ENCODE measurements around the gene CCDC85B.

The CCDC85B gene

GRCh38 chr11:65903715-65904114, 13.2 kb downstream of the CCDC85B start:
- no peak for DNase-seq

DNA sequence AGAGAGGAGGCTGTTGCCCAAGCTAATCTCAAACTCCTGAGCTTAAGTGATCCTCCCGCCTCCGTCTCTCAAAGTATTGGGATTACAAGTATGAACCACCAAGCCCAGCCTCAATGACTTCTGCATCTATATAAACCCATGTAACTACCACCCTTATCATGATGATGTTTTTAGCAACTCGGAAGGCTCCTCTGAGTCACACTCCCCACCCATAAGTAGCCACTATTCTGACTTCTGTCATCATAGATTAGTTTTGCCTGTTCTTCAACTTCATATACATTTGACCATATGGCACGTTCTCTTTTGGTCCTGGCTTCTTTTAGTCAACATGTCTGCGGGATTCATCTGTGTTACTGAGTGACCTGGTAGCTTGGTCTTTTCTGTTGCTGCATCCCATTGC, 16.1 kb downstream of the CCDC85B start:
- DNase-seq: no peak

DNA sequence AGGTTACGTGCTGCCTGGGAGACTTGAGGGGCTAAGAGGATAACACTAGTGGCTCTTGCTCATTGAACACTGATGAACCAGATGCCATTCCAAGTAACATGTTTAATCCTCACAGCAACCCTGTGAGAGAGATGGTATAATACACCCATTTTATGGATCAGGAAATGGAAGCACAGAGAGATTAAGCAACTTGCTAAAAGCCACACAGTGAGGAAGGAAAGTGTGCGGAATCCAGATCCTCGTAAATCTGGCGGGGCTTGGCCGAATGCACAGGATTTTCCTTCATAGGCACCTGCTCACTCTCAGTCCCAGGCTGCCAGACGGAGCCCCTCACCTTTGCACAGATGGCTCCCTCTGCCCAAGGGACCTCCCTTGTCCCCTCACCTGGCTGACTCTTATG, 17.4 kb downstream of the CCDC85B start:
- no peak for DNase-seq

DNA sequence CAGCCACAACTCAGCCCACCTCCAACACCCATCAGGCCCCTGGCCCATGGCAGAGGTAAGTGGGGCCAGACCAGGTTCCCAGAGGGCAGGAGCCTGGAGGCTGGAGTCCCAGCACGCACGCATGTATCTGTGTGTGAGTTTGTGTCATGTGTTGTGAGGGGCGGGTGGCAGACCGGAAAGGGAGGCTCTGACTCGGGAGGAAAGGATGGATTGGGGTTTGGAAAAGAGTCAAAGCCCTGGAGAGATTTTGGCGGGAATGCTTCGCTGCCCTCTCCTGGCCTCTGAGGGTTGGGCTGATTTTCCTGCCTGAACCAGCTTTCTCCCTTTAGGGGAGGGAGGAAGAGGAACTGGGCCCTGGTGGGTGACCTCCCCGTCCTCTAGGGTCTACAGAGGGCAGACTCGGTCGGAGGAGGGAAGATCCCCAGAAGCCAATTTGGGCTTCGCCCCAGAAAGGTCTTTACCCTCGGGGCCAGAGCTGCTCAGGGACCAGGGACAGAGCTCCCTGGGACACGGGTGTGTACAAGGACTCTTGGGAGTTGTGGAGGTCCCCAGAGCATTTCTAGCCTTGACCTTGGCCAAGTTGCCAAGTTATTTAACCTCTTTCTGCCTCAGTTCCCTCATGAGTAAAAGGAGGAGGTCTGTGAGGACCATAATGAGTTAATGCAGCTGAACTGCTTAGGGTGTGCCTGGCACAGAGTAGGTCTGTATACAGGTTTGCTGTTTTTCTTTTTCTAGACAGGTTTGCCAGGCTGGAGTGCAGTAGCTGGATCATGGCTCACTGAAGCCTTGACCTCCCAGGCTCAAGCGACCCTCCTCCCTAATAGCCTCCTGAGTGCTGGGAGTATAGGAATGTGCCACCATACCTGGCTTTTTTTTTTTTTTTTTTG, 21.5 kb downstream of the CCDC85B start:
- DNase-seq: no peak

DNA sequence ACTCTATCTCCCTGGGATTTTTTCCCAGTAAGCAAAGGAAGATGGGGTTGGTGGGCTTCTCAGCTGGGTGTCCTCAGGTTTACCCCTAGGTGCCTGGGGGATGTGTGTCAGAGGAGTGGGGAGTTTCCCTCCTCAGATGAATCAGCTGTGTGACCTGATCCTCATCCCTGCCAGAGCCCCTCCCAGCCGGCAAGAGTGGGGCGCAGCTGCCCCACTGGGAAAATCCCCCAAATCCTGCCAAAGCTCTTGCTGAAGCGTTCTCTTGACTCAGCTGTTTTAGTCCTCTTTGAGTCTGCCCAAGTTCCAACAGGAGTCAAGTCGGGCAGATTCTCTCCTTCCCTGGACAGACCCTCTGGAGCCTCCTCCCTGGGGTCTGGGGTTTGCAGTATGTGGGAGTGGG, 22.4 kb downstream of the CCDC85B start:
- no peak for DNase-seq

DNA sequence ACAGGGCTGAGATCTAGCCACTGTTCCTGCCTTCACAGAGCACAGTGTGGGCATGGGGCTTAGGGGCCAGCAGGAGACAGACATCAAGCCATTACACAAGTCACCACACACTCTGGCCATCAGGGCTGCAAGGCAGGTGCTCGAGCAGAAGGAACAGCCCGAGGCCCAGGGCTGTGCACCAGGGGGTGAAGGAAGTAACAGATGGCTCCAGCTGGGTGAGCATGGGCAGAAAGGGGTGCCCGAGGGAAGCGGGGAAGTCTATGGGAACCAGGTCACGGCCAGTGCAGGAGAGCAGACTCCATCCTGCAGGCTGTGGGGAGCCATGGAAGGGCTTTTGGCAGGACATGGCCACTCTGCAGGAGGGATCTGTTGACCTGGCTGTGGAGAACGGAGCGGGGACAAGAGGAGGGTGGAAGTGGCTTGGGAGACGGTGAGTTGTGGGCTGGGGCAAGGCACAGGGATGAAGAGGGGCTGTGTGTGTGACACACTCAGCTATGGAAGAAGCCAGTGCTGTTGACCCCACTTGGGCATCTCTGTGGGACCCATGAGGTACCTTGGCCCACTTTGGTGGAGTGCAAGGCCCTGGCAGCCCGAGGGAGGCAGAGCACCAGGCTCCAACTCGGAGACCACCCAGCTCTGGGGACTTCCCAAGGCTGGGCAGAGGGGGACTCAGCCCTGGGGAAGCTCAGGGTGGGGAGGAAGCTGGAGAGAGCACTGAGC, 24.8 kb downstream of the CCDC85B start:
- DNase-seq: peak in 1 of 58 donors; percentile 31

DNA sequence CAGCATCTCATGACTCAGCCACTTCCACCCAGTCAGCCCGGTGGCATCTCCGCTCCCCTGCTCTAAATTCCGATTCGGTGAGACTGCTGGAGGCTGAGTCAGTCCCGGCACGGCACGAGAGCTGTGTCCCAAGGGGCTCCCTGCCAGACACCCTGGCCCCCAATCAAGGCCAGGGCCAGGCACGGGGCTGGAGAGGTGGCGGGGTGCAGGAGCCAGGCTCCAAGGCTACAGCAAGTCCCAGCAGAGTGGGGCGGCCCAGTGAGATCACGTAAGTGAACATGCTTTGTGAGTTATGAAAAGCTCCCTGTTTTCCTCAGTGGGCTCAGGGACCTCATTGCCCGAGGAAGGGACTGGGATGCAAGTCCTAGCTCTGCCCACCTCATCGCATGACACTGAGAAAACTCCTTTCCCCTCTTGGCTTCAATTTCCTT, 25.4 kb downstream of the CCDC85B start:
- peak in 17 of 58 donors; percentile 8 to 76 (median 40) for DNase-seq

- no peak for DNase-seq
Observed at GRCh38 chr11:65916391-65916790, 25.9 kb downstream of the CCDC85B start.

- no peak for DNase-seq
Observed at GRCh38 chr11:65917077-65917433, 26.6 kb downstream of the CCDC85B start.

GRCh38 chr11:65917434-65918210, 27.1 kb downstream of the CCDC85B start:
- DNase-seq: no peak

GRCh38 chr11:65918211-65919140, 28.0 kb downstream of the CCDC85B start, which contains the start of gene C11orf68:
Gene C11orf68 (minus strand): TSS chr11:65919062. CDS start chr11:65919031, 31 bp downstream.
- DNase-seq: peak in 1 of 58 donors; percentile 66

- DNase-seq: peak; percentile 68 to 100 (median 99)
Observed at GRCh38 chr11:65919141-65919572, 28.7 kb downstream of the CCDC85B start, which contains the start of gene DRAP1. Gene DRAP1 (plus strand): TSS chr11:65919426. CDS start chr11:65919502, 76 bp downstream.

DNA sequence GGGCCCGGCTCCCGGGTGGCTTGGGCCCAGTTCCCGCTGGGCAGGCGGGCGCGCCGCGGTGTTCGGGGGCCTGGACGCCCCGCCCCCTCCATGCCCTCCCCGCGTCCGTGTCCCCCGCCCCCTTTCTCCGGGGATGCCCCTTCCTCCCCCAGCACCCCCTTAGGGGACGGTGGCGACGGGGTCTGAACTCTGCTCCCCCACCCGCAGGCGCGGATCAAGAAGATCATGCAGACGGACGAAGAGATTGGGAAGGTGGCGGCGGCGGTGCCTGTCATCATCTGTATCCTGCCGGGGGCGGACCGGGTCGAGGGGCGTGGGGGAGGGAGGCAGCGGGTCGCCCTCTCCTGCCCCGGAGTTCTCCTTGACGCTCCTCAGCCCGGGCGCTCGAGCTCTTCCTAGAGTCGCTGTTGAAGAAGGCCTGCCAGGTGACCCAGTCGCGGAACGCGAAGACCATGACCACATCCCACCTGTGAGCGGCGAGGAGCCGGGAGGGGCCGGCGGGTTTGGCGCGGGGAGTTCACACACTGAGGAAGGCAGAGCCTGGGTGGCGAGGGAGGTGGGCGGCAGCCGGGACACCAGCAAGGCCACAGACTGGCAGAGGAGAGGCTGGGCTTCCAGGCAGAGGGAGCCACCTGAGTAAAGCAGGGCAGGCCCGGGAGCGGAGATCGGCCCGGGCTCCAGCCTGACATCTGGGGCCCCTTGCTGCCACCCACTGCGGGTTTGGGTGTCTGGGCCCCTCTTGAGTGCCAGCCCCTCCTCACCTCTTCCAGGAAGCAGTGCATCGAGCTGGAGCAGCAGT, 29.3 kb downstream of the CCDC85B start:
- peak in 20 of 58 donors; percentile 18 to 71 (median 48) for DNase-seq

DNA sequence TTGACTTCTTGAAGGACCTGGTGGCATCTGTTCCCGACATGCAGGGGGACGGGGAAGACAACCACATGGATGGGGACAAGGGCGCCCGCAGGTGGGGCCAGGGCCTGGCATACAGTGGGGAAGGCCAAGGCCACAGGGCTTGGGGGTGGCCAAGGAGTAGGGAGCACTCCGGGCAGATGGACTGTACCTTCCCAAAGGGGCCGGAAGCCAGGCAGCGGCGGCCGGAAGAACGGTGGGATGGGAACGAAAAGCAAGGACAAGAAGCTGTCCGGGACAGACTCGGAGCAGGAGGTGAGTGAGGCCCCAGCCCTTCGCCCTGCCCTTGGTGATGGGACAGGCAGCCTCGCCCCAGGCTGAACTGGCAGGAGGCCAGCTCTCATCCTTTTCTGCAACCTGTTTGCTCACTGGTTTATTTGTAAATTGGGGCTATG, 29.9 kb downstream of the CCDC85B start:
- no peak for DNase-seq

- DNase-seq: no peak
Observed at GRCh38 chr11:65921033-65921555, 30.6 kb downstream of the CCDC85B start.

DNA sequence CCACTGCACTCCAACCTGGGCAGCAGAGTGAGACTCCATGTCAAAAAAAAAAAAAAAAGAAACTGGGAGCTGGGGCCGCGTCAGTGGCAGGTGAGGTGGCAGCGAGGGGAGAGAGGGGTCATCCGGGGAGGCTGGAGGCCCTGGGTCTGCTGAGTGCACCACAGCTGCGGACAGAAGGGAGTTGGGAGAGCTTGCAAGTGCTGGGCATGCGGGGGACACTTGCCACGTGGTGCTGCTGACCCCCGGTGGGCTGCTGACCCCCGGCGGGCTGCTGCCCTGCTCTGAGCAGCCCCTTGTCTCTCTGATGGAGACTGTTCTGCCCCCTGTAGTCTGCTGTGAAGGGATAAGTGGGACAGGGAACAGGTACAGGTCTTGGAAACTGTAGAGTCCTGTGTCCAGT, 31.4 kb downstream of the CCDC85B start:
- no peak for DNase-seq

DNA sequence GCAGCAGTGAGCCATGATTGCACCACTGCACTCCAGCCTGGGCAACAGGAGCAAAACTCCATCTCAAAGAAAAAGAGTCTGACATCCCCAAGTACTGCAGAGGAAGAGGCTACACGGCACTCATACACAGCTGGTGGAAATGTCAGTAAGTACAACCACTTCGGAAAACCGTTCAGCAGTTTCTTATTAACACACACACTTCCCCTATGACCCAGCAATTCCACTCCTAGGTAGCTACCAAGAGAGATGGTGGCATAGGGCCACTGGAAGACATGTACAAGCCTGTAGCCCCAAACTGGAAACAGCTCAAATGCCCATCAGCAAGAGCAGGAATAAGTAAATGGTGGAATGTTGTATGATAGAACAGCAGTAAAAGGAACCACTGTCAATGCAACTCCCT, 32.1 kb downstream of the CCDC85B start:
- no peak for DNase-seq

GRCh38 chr11:65925397-65925796, 34.9 kb downstream of the CCDC85B start:
- no peak for DNase-seq

GRCh38 chr11:65927904-65928397, 37.5 kb downstream of the CCDC85B start:
- DNase-seq: peak in 4 of 58 donors; percentile 11 to 25 (median 18)
